ENCODE results near the gene DSTYK. TPM values are rescaled to one million over a fixed set of nuclear protein-coding genes. Genes with fewer than 3 reads are reported as not detected.

Gene DSTYK
- total and polyA plus RNA-seq, 3 experiments from 2014 or later, result 8.6 to 13.4 (median 12.9) TPM

- peak overlapping the region; percentile 89 to 100 (median 93) for H3K4me3 Mint-ChIP-seq
- Histone ChIP-seq H3K27ac (ENCODE audit: low read depth, low read length) (peak overlapping the region; percentile 84), H3K36me3 (ENCODE audit: insufficient read depth, low read length) (no peaks in the 10 kb centered on the region), H3K4me1 (ENCODE audit: insufficient read depth, low read length) (peaks cover 19% of the 10 kb centered on the region), H3K4me3 (ENCODE audit: low read length) (peak overlapping the region; percentile 68), H3K27me3 (ENCODE audit: insufficient read depth, low read length, poor library complexity, severe bottlenecking) (no peaks in the 10 kb centered on the region), H3K9me3 (ENCODE audit: low read length) (no peaks in the 10 kb centered on the region)
- H3K27ac Mint-ChIP-seq, result peak overlapping the region; percentile 69 to 100 (median 92)
- peaks cover 29 to 63% (median 43%) of the 10 kb centered on the region in 3 donors for H3K4me1 Mint-ChIP-seq
- DNase-seq, result peak in 1 of 5 donors; percentile 5
- H3K36me3 Mint-ChIP-seq, result peaks cover 0 to 12% (median 0%) of the 10 kb centered on the region in 3 donors
- no peaks in the 10 kb centered on the region for H3K27me3 Mint-ChIP-seq
- H3K9me3 Mint-ChIP-seq, result no peaks in the 10 kb centered on the region
- ChIA-PET CTCF (interaction anchor here (0.9 kb wide), 1 partner anchor 70 kb away, joined by 3 read pairs; no protein-coding TSS in a partner anchor), POLR2A (interaction anchor here (0.5 to 3.0 kb wide), 3 partner anchors 18 to 74 kb away, joined by 3 to 24 read pairs (median 3); partner anchors contain the start of gene TMCC2)
Measured at GRCh38 chr1:205210756-205211168, 740 bp downstream of the DSTYK start.

GRCh38 chr1:205208811-205209210, 2.7 kb downstream of the DSTYK start:
- ChIA-PET POLR2A (interaction anchor here (0.6 kb wide), 1 partner anchor 12 kb away, joined by 3 read pairs; no protein-coding TSS in a partner anchor), CTCF (no interaction called here)
- Mint-ChIP-seq H3K36me3 (peaks cover 0 to 12% (median 0%) of the 10 kb centered on the region in 3 donors), H3K27me3 (no peaks in the 10 kb centered on the region), H3K4me3 (peak overlapping the region in 6 of 7 donors; percentile 20 to 81 (median 38)), H3K4me1 (peaks cover 41 to 69% (median 53%) of the 10 kb centered on the region in 3 donors), H3K27ac (peak overlapping the region in 2 of 8 donors; percentile 24 to 42), H3K9me3 (no peaks in the 10 kb centered on the region)
- no peaks in the 10 kb centered on the region for H3K36me3 ChIP-seq (ENCODE audit: insufficient read depth, low read length)
- H3K27ac ChIP-seq (ENCODE audit: low read depth, low read length), result no peak overlapping the region
- no peaks in the 10 kb centered on the region for H3K9me3 ChIP-seq (ENCODE audit: low read length)
- H3K4me3 ChIP-seq (ENCODE audit: low read length), result no peak overlapping the region
- DNase-seq, result no peak
- H3K4me1 ChIP-seq (ENCODE audit: insufficient read depth, low read length), result peaks cover 25% of the 10 kb centered on the region
- no peaks in the 10 kb centered on the region for H3K27me3 ChIP-seq (ENCODE audit: insufficient read depth, low read length, poor library complexity, severe bottlenecking)

GRCh38 chr1:205205055-205205454, 6.4 kb downstream of the DSTYK start:
- Histone ChIP-seq H3K27me3 (ENCODE audit: insufficient read depth, low read length, poor library complexity, severe bottlenecking) (no peaks in the 10 kb centered on the region), H3K36me3 (ENCODE audit: insufficient read depth, low read length) (no peaks in the 10 kb centered on the region), H3K4me3 (ENCODE audit: low read length) (no peak overlapping the region), H3K4me1 (ENCODE audit: insufficient read depth, low read length) (peaks cover 14% of the 10 kb centered on the region), H3K27ac (ENCODE audit: low read depth, low read length) (no peak overlapping the region), H3K9me3 (ENCODE audit: low read length) (no peaks in the 10 kb centered on the region)
- Mint-ChIP-seq H3K27ac (peak overlapping the region in 1 of 8 donors; percentile 41), H3K4me1 (peaks cover 37 to 73% (median 49%) of the 10 kb centered on the region in 3 donors), H3K36me3 (peaks cover 0 to 1% (median 0%) of the 10 kb centered on the region in 3 donors), H3K27me3 (no peaks in the 10 kb centered on the region), H3K4me3 (peak overlapping the region in 2 of 7 donors; percentile 34 to 37), H3K9me3 (no peaks in the 10 kb centered on the region)
- DNase-seq, result no peak
- ChIA-PET CTCF (interaction anchor here (1.1 to 1.6 kb wide), 2 partner anchors 15 to 25 kb away, joined by 3 read pairs; no protein-coding TSS in a partner anchor), POLR2A (no interaction called here)

GRCh38 chr1:205204552-205204951, 7.0 kb downstream of the DSTYK start:
- H3K4me1 ChIP-seq (ENCODE audit: insufficient read depth, low read length), result peaks cover 17% of the 10 kb centered on the region
- H3K4me1 Mint-ChIP-seq, result peaks cover 41 to 73% (median 50%) of the 10 kb centered on the region in 3 donors
- ChIA-PET CTCF (no interaction called here), POLR2A (no interaction called here)
- H3K27me3 Mint-ChIP-seq, result no peaks in the 10 kb centered on the region
- H3K4me3 ChIP-seq (ENCODE audit: low read length), result no peak overlapping the region
- peaks cover 0 to 2% (median 0%) of the 10 kb centered on the region in 3 donors for H3K36me3 Mint-ChIP-seq
- H3K27me3 ChIP-seq (ENCODE audit: insufficient read depth, low read length, poor library complexity, severe bottlenecking), result no peaks in the 10 kb centered on the region
- H3K27ac Mint-ChIP-seq, result peak overlapping the region in 4 of 8 donors; percentile 1 to 19 (median 4)
- DNase-seq, result no peak
- no peaks in the 10 kb centered on the region for H3K36me3 ChIP-seq (ENCODE audit: insufficient read depth, low read length)
- H3K27ac ChIP-seq (ENCODE audit: low read depth, low read length), result no peak overlapping the region
- H3K4me3 Mint-ChIP-seq, result no peak overlapping the region
- H3K9me3 Mint-ChIP-seq, result no peaks in the 10 kb centered on the region
- H3K9me3 ChIP-seq (ENCODE audit: low read length), result no peaks in the 10 kb centered on the region

GRCh38 chr1:205199931-205200299, 11.6 kb downstream of the DSTYK start:
- POLR2A ChIA-PET, result no interaction called here

GRCh38 chr1:205199090-205199930, 12.2 kb downstream of the DSTYK start:
- Histone ChIP-seq H3K27me3 (ENCODE audit: insufficient read depth, low read length, poor library complexity, severe bottlenecking) (no peaks in the 10 kb centered on the region), H3K27ac (ENCODE audit: low read depth, low read length) (no peak overlapping the region), H3K36me3 (ENCODE audit: insufficient read depth, low read length) (no peaks in the 10 kb centered on the region), H3K4me3 (ENCODE audit: low read length) (no peak overlapping the region), H3K9me3 (ENCODE audit: low read length) (no peaks in the 10 kb centered on the region), H3K4me1 (ENCODE audit: insufficient read depth, low read length) (peaks cover 18% of the 10 kb centered on the region)
- ChIA-PET POLR2A (interaction anchor here (0.7 kb wide), 1 partner anchor 473 kb away, joined by 3 read pairs; no protein-coding TSS in a partner anchor), CTCF (interaction anchor here (0.6 to 1.9 kb wide), 3 partner anchors 24 to 58 kb away, joined by 3 to 6 read pairs (median 5); no protein-coding TSS in a partner anchor)
- Mint-ChIP-seq H3K27ac (peak overlapping the region in 6 of 8 donors; percentile 3 to 85 (median 58)), H3K9me3 (no peaks in the 10 kb centered on the region), H3K4me1 (peaks cover 41 to 65% (median 58%) of the 10 kb centered on the region in 3 donors), H3K27me3 (no peaks in the 10 kb centered on the region), H3K4me3 (peak overlapping the region in 5 of 7 donors; percentile 13 to 73 (median 60)), H3K36me3 (peaks cover 0 to 22% (median 8%) of the 10 kb centered on the region in 3 donors)
- DNase-seq, result no peak

More at GRCh38 chr1:205199931-205200299, 11.6 kb downstream of the DSTYK start:
- Mint-ChIP-seq H3K27ac (peak overlapping the region in 6 of 8 donors; percentile 3 to 85 (median 20)), H3K4me1 (peaks cover 45 to 71% (median 64%) of the 10 kb centered on the region in 3 donors), H3K4me3 (peak overlapping the region in 5 of 7 donors; percentile 13 to 73 (median 60)), H3K36me3 (peaks cover 0 to 22% (median 8%) of the 10 kb centered on the region in 3 donors), H3K27me3 (no peaks in the 10 kb centered on the region), H3K9me3 (no peaks in the 10 kb centered on the region)
- Histone ChIP-seq H3K4me3 (ENCODE audit: low read length) (no peak overlapping the region), H3K36me3 (ENCODE audit: insufficient read depth, low read length) (no peaks in the 10 kb centered on the region), H3K27ac (ENCODE audit: low read depth, low read length) (no peak overlapping the region), H3K27me3 (ENCODE audit: insufficient read depth, low read length, poor library complexity, severe bottlenecking) (no peaks in the 10 kb centered on the region), H3K4me1 (ENCODE audit: insufficient read depth, low read length) (peaks cover 22% of the 10 kb centered on the region), H3K9me3 (ENCODE audit: low read length) (no peaks in the 10 kb centered on the region)
- no peak for DNase-seq
- CTCF ChIA-PET, result interaction anchor here (0.6 to 1.9 kb wide), 3 partner anchors 24 to 58 kb away, joined by 3 to 6 read pairs (median 5); no protein-coding TSS in a partner anchor

GRCh38 chr1:205192287-205192686, 19.2 kb downstream of the DSTYK start:
- no peak overlapping the region for H3K4me3 ChIP-seq (ENCODE audit: low read length)
- no peaks in the 10 kb centered on the region for H3K27me3 ChIP-seq (ENCODE audit: insufficient read depth, low read length, poor library complexity, severe bottlenecking)
- peaks cover 8% of the 10 kb centered on the region for H3K36me3 ChIP-seq (ENCODE audit: insufficient read depth, low read length)
- DNase-seq, result no peak
- Mint-ChIP-seq H3K9me3 (peaks cover 0 to 4% (median 0%) of the 10 kb centered on the region in 5 donors), H3K36me3 (peaks cover 0 to 20% (median 8%) of the 10 kb centered on the region in 3 donors), H3K4me1 (peaks cover 51 to 75% (median 64%) of the 10 kb centered on the region in 3 donors), H3K27ac (peak overlapping the region in 1 of 8 donors; percentile 65), H3K27me3 (no peaks in the 10 kb centered on the region), H3K4me3 (peak overlapping the region in 1 of 7 donors; percentile 79)
- H3K9me3 ChIP-seq (ENCODE audit: low read length), result no peaks in the 10 kb centered on the region
- no peak overlapping the region for H3K27ac ChIP-seq (ENCODE audit: low read depth, low read length)
- ChIA-PET CTCF (interaction anchor here (1.0 kb wide), 1 partner anchor 64 kb away, joined by 3 read pairs; no protein-coding TSS in a partner anchor), POLR2A (no interaction called here)
- H3K4me1 ChIP-seq (ENCODE audit: insufficient read depth, low read length), result peaks cover 6% of the 10 kb centered on the region

Data from CD8-positive, alpha-beta memory T cell (primary cell).